Keratinocyte (primary cell): ENCODE measurements around the gene NXN. TPM values are rescaled to one million over a fixed set of nuclear protein-coding genes. Genes with fewer than 3 reads are reported as not detected.

Experiments
- DNase-seq: peaks from one replicate; pipeline ENCODE4 v3.0.0-alpha.2; 2011; ENCODE audit warnings: low read depth, missing footprints, low spot score
- FAIRE-seq: peaks from 2 replicates; lab custom pipeline; 2011; peaks lifted over from hg19 to GRCh38; lab: Jason Lieb, UNC
- H2AFZ ChIP-seq: 2 replicates; pipeline ENCODE4 v1.6.0; 2012; ENCODE audit warnings: low read length, control low read depth, inconsistent platforms; ENCODE audit not compliant: control insufficient read depth
- H3K27ac ChIP-seq: 2 replicates; pipeline ENCODE4 v1.5.1; 2011; ENCODE audit warnings: low read length; ENCODE audit not compliant: control insufficient read depth, insufficient read depth
- H3K27me3 ChIP-seq: 3 replicates; pipeline ENCODE4 v1.6.0; 2011; ENCODE audit warnings: low read length; ENCODE audit not compliant: control insufficient read depth, insufficient read depth; ENCODE audit errors: extremely low read depth
- H3K36me3 ChIP-seq, 2 experiments: 2 replicates in 1 of 2; 3 replicates in 1 of 2; pipeline ENCODE4 v1.5.1; 2011; ENCODE audit warnings: low read length in 2 of 2, mild to moderate bottlenecking in 1 of 2; ENCODE audit not compliant: control insufficient read depth in 2 of 2, insufficient read depth in 2 of 2; ENCODE audit errors: extremely low read depth in 1 of 2
- H3K4me1 ChIP-seq: 3 replicates; pipeline ENCODE4 v1.5.1; 2011; ENCODE audit warnings: low read length; ENCODE audit not compliant: control insufficient read depth, insufficient read depth; ENCODE audit errors: extremely low read depth
- H3K4me2 ChIP-seq: 3 replicates; pipeline ENCODE4 v1.6.0; 2011; ENCODE audit warnings: low read depth, low read length; ENCODE audit not compliant: control insufficient read depth, insufficient read depth; ENCODE audit errors: extremely low read depth
- H3K4me3 ChIP-seq, 3 experiments: fragments of 200-600 bp in 1 of 3; sonication (generic) in 1 of 3; 2 replicates in 2 of 3; 3 replicates in 1 of 3; pipeline ENCODE4 v1.5.1; 2011 to 2016; ENCODE audit warnings: low read length in 3 of 3, mild to moderate bottlenecking in 3 of 3, control low read depth in 2 of 3, inconsistent platforms in 1 of 3, low read depth in 1 of 3, mixed read lengths in 1 of 3, mixed run types in 1 of 3, moderate library complexity in 1 of 3; ENCODE audit not compliant: control insufficient read depth in 2 of 3, insufficient read depth in 2 of 3; ENCODE audit errors: extremely low read depth in 1 of 3
- H3K79me2 ChIP-seq: 2 replicates; pipeline ENCODE4 v1.6.0; 2012; ENCODE audit warnings: low read length; ENCODE audit not compliant: control insufficient read depth, insufficient read depth
- H3K9ac ChIP-seq: 3 replicates; pipeline ENCODE4 v1.6.0; 2011; ENCODE audit warnings: low read length; ENCODE audit not compliant: control insufficient read depth, insufficient read depth; ENCODE audit errors: extremely low read depth
- H3K9me1 ChIP-seq: 3 replicates; pipeline ENCODE4 v1.6.0; 2011; ENCODE audit warnings: low read length; ENCODE audit not compliant: control insufficient read depth, insufficient read depth; ENCODE audit errors: extremely low read depth
- H3K9me3 ChIP-seq: 2 replicates; pipeline ENCODE4 v1.5.1; 2012; ENCODE audit warnings: low read depth, low read length; ENCODE audit not compliant: control insufficient read depth
- H4K20me1 ChIP-seq: 3 replicates; pipeline ENCODE4 v1.6.0; 2011; ENCODE audit warnings: low read length; ENCODE audit not compliant: control insufficient read depth, insufficient read depth; ENCODE audit errors: extremely low read depth
- EZH2 ChIP-seq: IDR thresholded peaks from one replicate; pipeline ENCODE4 v1.6.1; 2012; ENCODE audit warnings: inconsistent platforms, mild to moderate bottlenecking, low read length, moderate library complexity
- dilution Hi-C: fragments of 300-500 bp; cut with MboI; formaldehyde crosslinking; loops from one replicate; pipeline ENCODE4 v1.7.0; 2020; ENCODE audit warnings: low sequenced_read_pairs; ENCODE audit not compliant: extremely low pct_ligation_motif_present
- polyA plus RNA-seq, 5 experiments: library from polyadenylated mRNA; depleted of rRNA in 3 of 5; stranded (reverse) in 3 of 5; stranded (forward) in 1 of 5; unstranded in 1 of 5; fragments of >200 nt; gene quantifications; 1 replicate in 1 of 5; 2 replicates in 3 of 5; 3 replicates in 1 of 5; pipeline versions ENCODE4 v1.2.1 to v1.2.3, GENCODE V29; 2011 to 2012; ENCODE audit warnings: missing spikeins in 2 of 5, low read depth in 1 of 5, low replicate concordance in 1 of 5
- TF ChIP-seq, protein P1 (sequence below), 3 experiments: IDR thresholded peaks in 1 of 3; conservative IDR thresholded peaks in 1 of 3; optimal IDR thresholded peaks in 1 of 3; 2 replicates in 2 of 3; 3 replicates in 1 of 3; pipeline versions ENCODE3 to v1.5.1; 2011; ENCODE audit warnings: low read length in 3 of 3, mild to moderate bottlenecking in 3 of 3, moderate library complexity in 2 of 3, control low read depth in 1 of 3, inconsistent platforms in 1 of 3; ENCODE audit not compliant: insufficient read depth in 2 of 3; ENCODE audit errors: extremely low read depth in 1 of 3

The NXN gene
- polyA plus RNA-seq, 1 donor (not counting 4 experiments of a cell fraction or from before 2014, with no cell fraction given), result 94.4 TPM

DNA sequence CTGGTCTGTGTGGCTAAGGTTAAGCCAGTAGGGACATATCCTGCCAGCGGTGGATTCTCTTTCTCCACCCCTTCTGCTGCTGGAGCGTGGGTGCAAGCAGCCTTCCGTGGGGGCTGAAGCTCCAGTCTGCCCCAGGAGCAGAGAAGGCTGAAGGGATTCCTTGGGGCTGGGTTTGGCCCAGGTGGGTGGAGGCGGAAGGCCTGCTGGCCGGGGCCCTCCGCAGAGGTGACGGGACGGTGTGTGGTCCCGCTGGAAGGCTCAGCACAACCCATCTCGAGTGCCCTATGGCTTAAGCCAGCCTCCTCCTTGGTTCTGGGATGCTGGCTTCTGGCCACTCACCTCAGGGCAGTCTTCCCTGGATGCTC is 30.5 kb upstream of the NXN start:
- H3K4me2 ChIP-seq, result no peak overlapping the region
- dilution Hi-C loops, result no loop called here
- H3K9me3 ChIP-seq, result no peaks in the 10 kb centered on the region
- DNase-seq, result no peak
- FAIRE-seq, result no peak
- H3K9me1 ChIP-seq, result no peaks in the 10 kb centered on the region
- H3K36me3 ChIP-seq, result peaks cover 5% of the 10 kb centered on the region in 2 experiments
- H3K27me3 ChIP-seq, result no peaks in the 10 kb centered on the region
- H3K27ac ChIP-seq, result no peak overlapping the region
- TF ChIP-seq EZH2, result no peak
- TF ChIP-seq, protein P1, sequence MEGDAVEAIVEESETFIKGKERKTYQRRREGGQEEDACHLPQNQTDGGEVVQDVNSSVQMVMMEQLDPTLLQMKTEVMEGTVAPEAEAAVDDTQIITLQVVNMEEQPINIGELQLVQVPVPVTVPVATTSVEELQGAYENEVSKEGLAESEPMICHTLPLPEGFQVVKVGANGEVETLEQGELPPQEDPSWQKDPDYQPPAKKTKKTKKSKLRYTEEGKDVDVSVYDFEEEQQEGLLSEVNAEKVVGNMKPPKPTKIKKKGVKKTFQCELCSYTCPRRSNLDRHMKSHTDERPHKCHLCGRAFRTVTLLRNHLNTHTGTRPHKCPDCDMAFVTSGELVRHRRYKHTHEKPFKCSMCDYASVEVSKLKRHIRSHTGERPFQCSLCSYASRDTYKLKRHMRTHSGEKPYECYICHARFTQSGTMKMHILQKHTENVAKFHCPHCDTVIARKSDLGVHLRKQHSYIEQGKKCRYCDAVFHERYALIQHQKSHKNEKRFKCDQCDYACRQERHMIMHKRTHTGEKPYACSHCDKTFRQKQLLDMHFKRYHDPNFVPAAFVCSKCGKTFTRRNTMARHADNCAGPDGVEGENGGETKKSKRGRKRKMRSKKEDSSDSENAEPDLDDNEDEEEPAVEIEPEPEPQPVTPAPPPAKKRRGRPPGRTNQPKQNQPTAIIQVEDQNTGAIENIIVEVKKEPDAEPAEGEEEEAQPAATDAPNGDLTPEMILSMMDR (optimal IDR thresholded peaks at IDR 0.05 in 1 of 3, IDR thresholded peaks at IDR 0.05 in 1 of 3, conservative IDR thresholded peaks at IDR 0.05 in 1 of 3; ENCODE audit: extremely low read depth in 1 of 3, insufficient read depth in 2 of 3, low read length in 3 of 3), result no peak
- no peaks in the 10 kb centered on the region for H4K20me1 ChIP-seq
- H3K79me2 ChIP-seq, result no peaks in the 10 kb centered on the region
- no peak overlapping the region for H3K9ac ChIP-seq
- H3K4me3 ChIP-seq, result no peak overlapping the region
- no peak overlapping the region for H2AFZ ChIP-seq
- peaks cover 11% of the 10 kb centered on the region for H3K4me1 ChIP-seq

DNA sequence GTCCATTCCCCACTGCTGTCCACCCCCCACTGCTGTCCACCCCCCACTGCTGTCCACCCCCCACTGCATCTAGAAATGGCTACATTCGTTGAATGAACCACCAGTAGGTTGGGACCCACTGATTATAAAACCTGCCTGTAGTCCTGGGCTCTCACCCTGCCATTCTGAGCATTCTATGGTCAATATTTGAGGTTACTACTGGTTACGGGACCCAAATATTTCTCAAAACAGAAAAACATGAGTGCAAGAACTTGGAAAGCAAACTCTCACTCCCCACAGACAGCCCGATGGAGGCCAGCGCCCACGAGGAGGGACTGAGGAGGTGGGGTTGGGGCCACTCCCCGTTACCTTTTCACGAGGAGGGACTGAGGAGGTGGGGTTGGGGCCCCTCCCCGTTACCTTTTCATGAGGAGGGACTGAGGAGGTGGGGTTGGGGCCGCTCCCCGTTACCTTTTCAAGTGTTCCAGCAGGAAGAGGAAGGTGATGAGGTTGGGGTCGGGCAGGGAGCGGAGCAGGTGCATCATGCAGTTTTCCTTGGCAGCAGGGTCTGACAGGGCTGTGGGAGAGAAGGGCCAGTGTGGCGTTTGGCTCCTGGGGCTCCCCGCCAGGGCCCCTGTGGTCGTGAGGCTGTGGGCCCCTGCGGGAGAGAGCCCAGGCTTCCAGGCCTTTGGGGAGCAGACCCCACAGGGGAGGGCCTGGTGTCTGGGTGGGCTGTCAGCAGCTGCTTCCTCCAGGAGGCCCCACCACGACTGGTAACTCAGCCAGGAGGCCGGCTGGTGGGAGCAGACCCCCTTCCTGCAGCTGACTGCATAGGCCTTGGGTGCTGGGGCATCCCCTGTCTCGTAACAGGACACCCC is 29.9 kb upstream of the NXN start:
- peaks cover 5% of the 10 kb centered on the region in 2 experiments for H3K36me3 ChIP-seq
- H3K4me1 ChIP-seq, result peaks cover 11% of the 10 kb centered on the region
- H4K20me1 ChIP-seq, result no peaks in the 10 kb centered on the region
- H3K79me2 ChIP-seq, result no peaks in the 10 kb centered on the region
- H3K27ac ChIP-seq, result no peak overlapping the region
- H3K4me3 ChIP-seq, result no peak overlapping the region
- dilution Hi-C loops, result no loop called here
- H3K9ac ChIP-seq, result no peak overlapping the region
- H3K4me2 ChIP-seq, result no peak overlapping the region
- no peaks in the 10 kb centered on the region for H3K9me1 ChIP-seq
- DNase-seq (no peak), FAIRE-seq (no peak)
- no peak overlapping the region for H2AFZ ChIP-seq
- TF ChIP-seq, protein P1 (optimal IDR thresholded peaks at IDR 0.05 in 1 of 3, IDR thresholded peaks at IDR 0.05 in 1 of 3, conservative IDR thresholded peaks at IDR 0.05 in 1 of 3; ENCODE audit: extremely low read depth in 1 of 3, insufficient read depth in 2 of 3, low read length in 3 of 3), result no peak
- no peak for TF ChIP-seq EZH2
- H3K27me3 ChIP-seq, result no peaks in the 10 kb centered on the region
- no peaks in the 10 kb centered on the region for H3K9me3 ChIP-seq
